GM12873 (cell line): ENCODE results near the gene PDIA5.

Source experiments
- TF ChIP-seq, protein P1 (sequence below): IDR thresholded peaks from 2 replicates; pipeline ENCODE4 v1.5.1; 2012; ENCODE audit warnings: low read depth, mild to moderate bottlenecking, moderate library complexity, low read length, control low read depth; ENCODE audit not compliant: insufficient read depth; ENCODE audit errors: missing control alignments

PDIA5 gene

GRCh38 chr3:123066896-123067688 lies at the start of gene PDIA5:
Gene PDIA5, plus strand, starts transcription at chr3:123067025. Its CDS starts 140 bp downstream, at chr3:123067165.
- TF ChIP-seq, protein P1, sequence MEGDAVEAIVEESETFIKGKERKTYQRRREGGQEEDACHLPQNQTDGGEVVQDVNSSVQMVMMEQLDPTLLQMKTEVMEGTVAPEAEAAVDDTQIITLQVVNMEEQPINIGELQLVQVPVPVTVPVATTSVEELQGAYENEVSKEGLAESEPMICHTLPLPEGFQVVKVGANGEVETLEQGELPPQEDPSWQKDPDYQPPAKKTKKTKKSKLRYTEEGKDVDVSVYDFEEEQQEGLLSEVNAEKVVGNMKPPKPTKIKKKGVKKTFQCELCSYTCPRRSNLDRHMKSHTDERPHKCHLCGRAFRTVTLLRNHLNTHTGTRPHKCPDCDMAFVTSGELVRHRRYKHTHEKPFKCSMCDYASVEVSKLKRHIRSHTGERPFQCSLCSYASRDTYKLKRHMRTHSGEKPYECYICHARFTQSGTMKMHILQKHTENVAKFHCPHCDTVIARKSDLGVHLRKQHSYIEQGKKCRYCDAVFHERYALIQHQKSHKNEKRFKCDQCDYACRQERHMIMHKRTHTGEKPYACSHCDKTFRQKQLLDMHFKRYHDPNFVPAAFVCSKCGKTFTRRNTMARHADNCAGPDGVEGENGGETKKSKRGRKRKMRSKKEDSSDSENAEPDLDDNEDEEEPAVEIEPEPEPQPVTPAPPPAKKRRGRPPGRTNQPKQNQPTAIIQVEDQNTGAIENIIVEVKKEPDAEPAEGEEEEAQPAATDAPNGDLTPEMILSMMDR = no peak

DNA sequence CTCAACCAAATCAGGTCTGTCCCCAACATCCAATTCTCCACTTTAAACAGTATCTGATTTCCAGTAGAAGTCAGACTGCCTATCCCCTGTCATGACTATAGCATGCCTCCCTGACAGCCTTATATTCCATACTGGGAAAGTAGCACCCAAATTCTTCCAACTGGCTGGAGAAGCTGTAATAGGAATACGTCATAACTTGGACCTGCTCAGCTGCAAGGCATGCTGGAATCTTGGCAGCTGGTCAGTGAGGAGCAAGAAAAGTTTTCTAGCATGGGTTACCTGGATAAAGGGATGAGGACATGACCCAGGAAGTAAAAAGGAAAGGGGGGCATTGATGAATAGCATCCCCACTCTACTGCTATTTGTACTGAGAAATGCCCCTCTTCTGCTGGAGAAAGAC lies 48.1 kb upstream of the PDIA5 start:
- TF ChIP-seq, protein P1 = no peak

DNA sequence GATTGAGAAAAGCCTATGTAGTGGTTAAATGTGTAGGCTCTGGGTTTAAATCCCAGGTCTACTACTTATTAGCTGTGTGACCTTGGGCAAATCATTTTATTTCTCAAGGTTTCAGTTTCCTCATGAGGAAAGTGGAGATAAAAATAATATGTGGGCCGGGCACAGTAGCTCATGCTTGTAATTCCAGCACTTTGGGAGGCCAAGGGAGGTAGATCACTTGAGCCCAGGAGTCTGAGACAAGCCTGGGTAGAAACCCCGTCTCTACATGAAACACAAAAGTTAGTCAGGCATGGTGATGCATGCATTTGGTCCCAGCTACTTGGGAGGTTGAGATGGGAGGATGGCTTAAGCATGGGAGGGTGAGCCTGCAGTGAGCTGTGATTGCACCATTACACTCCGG lies 47.7 kb upstream of the PDIA5 start:
- TF ChIP-seq, protein P1 = no peak

DNA sequence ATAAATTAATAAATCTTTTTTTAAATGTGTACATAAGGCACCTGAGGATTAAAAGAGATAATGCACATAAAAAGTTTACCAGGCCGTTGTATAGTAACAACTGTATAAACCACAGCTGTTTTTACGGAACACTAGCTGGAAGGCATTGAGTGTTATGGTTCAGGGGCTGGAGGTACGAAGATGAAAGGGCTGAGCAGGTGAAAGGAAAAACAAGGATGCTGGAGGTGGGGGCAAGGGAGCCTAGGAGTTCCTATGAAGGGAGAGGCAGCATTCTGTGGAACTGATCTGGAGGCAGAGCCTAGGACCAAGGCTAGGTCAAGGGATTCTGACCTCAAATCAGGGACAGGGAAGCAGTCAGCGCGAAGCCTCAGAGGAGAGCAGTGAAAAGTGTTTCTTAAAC lies 47.2 kb upstream of the PDIA5 start:
- TF ChIP-seq, protein P1 = no peak

- TF ChIP-seq, protein P1 = no peak
These were observed 46.1 kb upstream of the PDIA5 start for GRCh38 chr3:123020709-123021108.

- TF ChIP-seq, protein P1 = no peak
These were observed 45.4 kb upstream of the PDIA5 start for GRCh38 chr3:123021388-123021787.

DNA sequence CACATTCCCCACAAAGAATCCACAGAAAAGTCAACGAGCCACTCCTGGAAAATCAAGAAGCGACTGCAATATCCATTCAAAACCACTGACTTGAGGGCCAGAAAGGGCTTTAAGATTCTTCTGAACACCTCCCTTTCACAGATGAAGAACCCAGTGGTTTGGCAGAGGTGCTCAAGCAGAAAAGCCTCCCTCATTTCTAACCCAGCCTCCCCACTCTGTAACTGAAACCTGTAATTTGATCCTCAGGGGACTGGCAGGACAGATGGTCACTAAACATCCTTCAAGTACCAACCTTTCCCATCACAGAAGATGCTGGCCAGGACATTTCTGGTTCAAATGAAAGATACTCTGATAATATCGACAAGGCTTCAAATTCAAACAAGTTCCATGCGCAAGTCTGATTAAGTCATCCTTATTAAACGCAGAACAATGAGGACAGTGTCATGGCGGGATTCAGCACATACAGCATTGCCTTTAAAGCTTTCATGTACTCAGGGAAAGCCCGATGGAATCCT lies 44.8 kb upstream of the PDIA5 start:
- TF ChIP-seq, protein P1 = no peak
